Measurements from ENCODE around the gene TKT.

- TF ChIP-seq TAF1 (conservative IDR thresholded peaks at IDR 0.05) (no peak), CTCF (IDR thresholded peaks at IDR 0.05; ENCODE audit: low read depth, low read length, missing input control) (no peak), YY1 (IDR thresholded peaks at IDR 0.05) (no peak), REST (IDR thresholded peaks at IDR 0.05) (no peak), RAD21 (IDR thresholded peaks at IDR 0.05) (no peak)
Observed at GRCh38 chr3:53179580-53179979, 76.2 kb downstream of the TKT start.

All from liver (tissue), 3 donors.